ENCODE measurements around the gene EPC1.

- TF ChIP-seq EP300 (IDR thresholded peaks at IDR 0.05; ENCODE audit: borderline replicate concordance) (no peak), CREB1 (IDR thresholded peaks at IDR 0.05; ENCODE audit: low read depth) (no peak), REST (IDR thresholded peaks at IDR 0.05; ENCODE audit: low read depth) (no peak), USF1 (IDR thresholded peaks at IDR 0.05) (no peak), RAD21 (IDR thresholded peaks at IDR 0.05; ENCODE audit: low read depth) (no peak), FOXM1 (IDR thresholded peaks at IDR 0.05; ENCODE audit: borderline replicate concordance, low read depth) (no peak), TCF12 (IDR thresholded peaks at IDR 0.05; ENCODE audit: low read depth) (no peak), TAF1 (IDR thresholded peaks at IDR 0.05; ENCODE audit: low read depth) (no peak), TEAD4 (IDR thresholded peaks at IDR 0.05) (no peak), NFIC (IDR thresholded peaks at IDR 0.05) (no peak), EGR1 (IDR thresholded peaks at IDR 0.05) (no peak), MAX (IDR thresholded peaks at IDR 0.05) (no peak), CEBPB (IDR thresholded peaks at IDR 0.05) (no peak), YY1 (IDR thresholded peaks at IDR 0.05; ENCODE audit: low read depth) (no peak)
Observed at GRCh38 chr10:32268788-32269187, 78.2 kb downstream of the EPC1 start.
